HG03439 (cell line): ENCODE measurements around the gene ACTN4.
A peak's percentile ranks its signal among the peaks of the same experiment; 100 is the strongest.

Experiments
- ATAC-seq: cut with Tn5 transposase; IDR thresholded peaks from one replicate; pipeline ENCODE4 v1.9.1; 2021; ENCODE audit warnings: mild to moderate bottlenecking, moderate library complexity; ENCODE audit not compliant: unreplicated experiment

ACTN4 gene

GRCh38 chr19:38660724-38661123 lies 13.3 kb downstream of the ACTN4 start:
- no peak for ATAC-seq

- ATAC-seq, result no peak
Measured at GRCh38 chr19:38661136-38661535, 13.7 kb downstream of the ACTN4 start.

- ATAC-seq, result no peak
Measured at GRCh38 chr19:38661996-38662395, 14.5 kb downstream of the ACTN4 start.

GRCh38 chr19:38662537-38663155 lies 15.2 kb downstream of the ACTN4 start:
- ATAC-seq, result no peak

- ATAC-seq, result no peak
Measured at GRCh38 chr19:38663156-38663651, 15.8 kb downstream of the ACTN4 start.

GRCh38 chr19:38663957-38664502 lies 16.6 kb downstream of the ACTN4 start:
- no peak for ATAC-seq

- no peak for ATAC-seq
Measured at GRCh38 chr19:38664503-38665211, 17.2 kb downstream of the ACTN4 start.

- ATAC-seq, result no peak
Measured at GRCh38 chr19:38665219-38665931, 17.9 kb downstream of the ACTN4 start.

GRCh38 chr19:38665950-38666662 lies 18.7 kb downstream of the ACTN4 start:
- no peak for ATAC-seq

GRCh38 chr19:38666663-38667511 lies 19.4 kb downstream of the ACTN4 start:
- ATAC-seq, result peak; percentile 55

GRCh38 chr19:38667661-38668171 lies 20.3 kb downstream of the ACTN4 start:
- ATAC-seq, result no peak

GRCh38 chr19:38669552-38669951 lies 22.1 kb downstream of the ACTN4 start:
- no peak for ATAC-seq

GRCh38 chr19:38670921-38671398 lies 23.5 kb downstream of the ACTN4 start:
- no peak for ATAC-seq

- no peak for ATAC-seq
Measured at GRCh38 chr19:38671654-38672053, 24.2 kb downstream of the ACTN4 start.

GRCh38 chr19:38673030-38673429 lies 25.6 kb downstream of the ACTN4 start:
- no peak for ATAC-seq

- ATAC-seq, result no peak
Measured at GRCh38 chr19:38674388-38675171, 27.1 kb downstream of the ACTN4 start.

GRCh38 chr19:38675611-38676010 lies 28.2 kb downstream of the ACTN4 start:
- no peak for ATAC-seq

- ATAC-seq, result no peak
Measured at GRCh38 chr19:38676023-38676877, 28.8 kb downstream of the ACTN4 start.
